H9 (cell line): ENCODE measurements around the gene C2CD2. TPM values are rescaled to one million over a fixed set of nuclear protein-coding genes. Genes with fewer than 3 reads are reported as not detected.
"Not testable (repeated sequence)": the region's sequence is repeated elsewhere in the genome, so short reads cannot be mapped to it uniquely, and the experiment has no call there.

Experiments used
- DNase-seq: peaks from one replicate; pipeline ENCODE4 v3.0.0-alpha.2; 2017
- H2AFZ ChIP-seq: one replicate; pipeline ENCODE4 v1.6.1; 2013; ENCODE audit warnings: mild to moderate bottlenecking, low read length, control low read depth, moderate library complexity
- H2AK5ac ChIP-seq: 2 replicates; pipeline ENCODE4 v1.6.1; 2013; ENCODE audit warnings: low read length, control low read depth, mixed read lengths; ENCODE audit not compliant: insufficient read length
- H2BK120ac ChIP-seq: one replicate; pipeline ENCODE4 v1.6.1; 2013; ENCODE audit warnings: low read depth, mild to moderate bottlenecking, low read length, control low read depth, inconsistent platforms; ENCODE audit not compliant: poor library complexity, severe bottlenecking
- H2BK12ac ChIP-seq: 2 replicates; pipeline ENCODE4 v1.6.1; 2013; ENCODE audit warnings: low read length, control low read depth, mixed read lengths, low read depth; ENCODE audit not compliant: insufficient read length
- H2BK15ac ChIP-seq: 2 replicates; pipeline ENCODE4 v1.6.1; 2013; ENCODE audit warnings: low read depth, low read length, control low read depth
- H2BK20ac ChIP-seq: one replicate; pipeline ENCODE4 v1.6.1; 2013; ENCODE audit warnings: low read depth, mild to moderate bottlenecking, low read length, control low read depth, inconsistent platforms; ENCODE audit not compliant: poor library complexity, severe bottlenecking
- H2BK5ac ChIP-seq: 2 replicates; pipeline ENCODE4 v1.6.1; 2013; ENCODE audit warnings: low read length, control low read depth, mixed read lengths; ENCODE audit not compliant: insufficient read length
- H3K14ac ChIP-seq: 2 replicates; pipeline ENCODE4 v1.6.1; 2013; ENCODE audit warnings: low read length, control low read depth; ENCODE audit not compliant: insufficient read depth
- H3K18ac ChIP-seq: 2 replicates; pipeline ENCODE4 v1.6.1; 2013; ENCODE audit warnings: low read depth, mild to moderate bottlenecking, mixed read lengths, low read length, control low read depth; ENCODE audit not compliant: insufficient read length
- H3K23ac ChIP-seq: 2 replicates; pipeline ENCODE4 v1.6.1; 2013; ENCODE audit warnings: low read length, control low read depth, mixed read lengths, low read depth; ENCODE audit not compliant: insufficient read length
- H3K23me2 ChIP-seq: 2 replicates; pipeline ENCODE4 v1.6.1; 2013; ENCODE audit warnings: low read depth, mild to moderate bottlenecking, mixed read lengths, low read length, control low read depth; ENCODE audit not compliant: insufficient read length, poor library complexity, severe bottlenecking
- H3K27ac ChIP-seq: 2 replicates; pipeline ENCODE4 v1.5.1; 2013; ENCODE audit warnings: low read length, control low read depth, mixed read lengths, low read depth; ENCODE audit not compliant: insufficient read length
- H3K27me3 ChIP-seq: 2 replicates; pipeline ENCODE4 v1.6.1; 2013; ENCODE audit warnings: low read length, control low read depth, inconsistent platforms; ENCODE audit not compliant: insufficient read depth
- H3K4ac ChIP-seq: 2 replicates; pipeline ENCODE4 v1.6.1; 2013; ENCODE audit warnings: low read depth, mild to moderate bottlenecking, control low read depth, inconsistent platforms, low read length, moderate library complexity
- H3K4me1 ChIP-seq: 2 replicates; pipeline ENCODE4 v1.6.1; 2013; ENCODE audit warnings: low read length, control low read depth, inconsistent platforms; ENCODE audit not compliant: insufficient read depth
- H3K4me2 ChIP-seq: 2 replicates; pipeline ENCODE4 v1.6.1; 2013; ENCODE audit warnings: low read length, control low read depth, mixed read lengths; ENCODE audit not compliant: insufficient read length, insufficient read depth
- H3K56ac ChIP-seq: 2 replicates; pipeline ENCODE4 v1.6.1; 2013; ENCODE audit warnings: low read depth, mild to moderate bottlenecking, mixed read lengths, low read length, control low read depth; ENCODE audit not compliant: insufficient read length
- H3K79me1 ChIP-seq: 2 replicates; pipeline ENCODE4 v1.6.1; 2013; ENCODE audit warnings: low read depth, mild to moderate bottlenecking, moderate library complexity, low read length, control low read depth, inconsistent platforms; ENCODE audit not compliant: insufficient read depth, poor library complexity, severe bottlenecking
- H3K79me2 ChIP-seq: 2 replicates; pipeline ENCODE4 v1.6.1; 2013; ENCODE audit warnings: low read length, control low read depth, inconsistent platforms; ENCODE audit not compliant: insufficient read depth
- H3K9ac ChIP-seq: 2 replicates; pipeline ENCODE4 v1.6.1; 2013; ENCODE audit warnings: low read length, control low read depth, mixed read lengths; ENCODE audit not compliant: insufficient read length; ENCODE audit errors: extremely low read depth
- H3K9me3 ChIP-seq: one replicate; pipeline ENCODE4 v1.6.1; 2013; ENCODE audit warnings: low read depth, low read length, inconsistent platforms; ENCODE audit not compliant: control insufficient read depth
- H3T11ph ChIP-seq: one replicate; pipeline ENCODE4 v1.6.1; 2013; ENCODE audit warnings: mild to moderate bottlenecking, low read length, control low read depth, inconsistent platforms
- H4K20me1 ChIP-seq: one replicate; pipeline ENCODE4 v1.6.1; 2013; ENCODE audit not compliant: control insufficient read depth, insufficient read length, insufficient read depth
- H4K5ac ChIP-seq: 2 replicates; pipeline ENCODE4 v1.6.1; 2013; ENCODE audit warnings: low read depth, mild to moderate bottlenecking, mixed read lengths, low read length, control low read depth; ENCODE audit not compliant: insufficient read length
- H4K8ac ChIP-seq: replicated peaks from 2 replicates; pipeline ENCODE4 v1.6.1; 2013; ENCODE audit warnings: low read length, control low read depth, mixed read lengths, low read depth; ENCODE audit not compliant: insufficient read length
- H4K91ac ChIP-seq: 2 replicates; pipeline ENCODE4 v1.6.1; 2013; ENCODE audit warnings: low read depth, mild to moderate bottlenecking, moderate library complexity, mixed read lengths, low read length, control low read depth; ENCODE audit not compliant: insufficient read length
- H3K27ac Mint-ChIP-seq, 3 experiments: 2 replicates in 2 of 3; 3 replicates in 1 of 3; pipeline ENCODE4 v1.8.0; 2020 to 2021; ENCODE audit warnings: mixed read lengths in 3 of 3, mild to moderate bottlenecking in 1 of 3, moderate library complexity in 1 of 3
- H3K27me3 Mint-ChIP-seq: 2 replicates; pipeline ENCODE4 v1.8.0; 2021; ENCODE audit warnings: low read depth, mild to moderate bottlenecking, moderate library complexity, mixed read lengths
- H3K36me3 Mint-ChIP-seq, 3 experiments: 2 replicates in 2 of 3; 3 replicates in 1 of 3; pipeline ENCODE4 v1.8.0; 2020 to 2021; ENCODE audit warnings: low read depth in 3 of 3, mixed read lengths in 3 of 3; ENCODE audit not compliant: insufficient read depth in 1 of 3
- H3K4me1 Mint-ChIP-seq, 2 experiments: 2 replicates each; pipeline ENCODE4 v1.8.0; 2020; ENCODE audit warnings: mixed read lengths in 2 of 2
- H3K4me3 Mint-ChIP-seq, 2 experiments: 2 replicates in 1 of 2; 3 replicates in 1 of 2; pipeline ENCODE4 v1.8.0; 2020 to 2021; ENCODE audit warnings: mild to moderate bottlenecking in 2 of 2, mixed read lengths in 2 of 2, moderate library complexity in 1 of 2
- H3K9me3 Mint-ChIP-seq, 2 experiments: 2 replicates in 1 of 2; 3 replicates in 1 of 2; pipeline ENCODE4 v1.8.0; 2020; ENCODE audit warnings: mild to moderate bottlenecking in 2 of 2, mixed read lengths in 2 of 2, moderate library complexity in 1 of 2
- WGBS: extraction: QIAGEN DNeasy Blood & Tissue Kit; methylation state at CpG from one replicate; pipeline ENCODE4 v1.1.7; 2013; ENCODE audit warnings: missing lambda C conversion rate, low lambda C conversion rate, mixed read lengths; ENCODE audit not compliant: insufficient read length; ENCODE audit errors: extremely low coverage; 5-methylcytosine and 5-hydroxymethylcytosine counted together
- total RNA-seq: library from RNA; stranded (reverse); gene quantifications from 2 replicates; pipeline ENCODE4 v1.2.1, GENCODE V29; 2021
- TF ChIP-seq, protein P1 (sequence below): fragments of 200-600 bp; sonication (generic); conservative IDR thresholded peaks from 3 replicates; pipeline ENCODE4 v1.8.0; 2021; ENCODE audit warnings: antibody characterized with exemption, mild to moderate bottlenecking

Gene C2CD2
- total RNA-seq, 1 experiment from 2014 or later = 14.6 TPM

DNA sequence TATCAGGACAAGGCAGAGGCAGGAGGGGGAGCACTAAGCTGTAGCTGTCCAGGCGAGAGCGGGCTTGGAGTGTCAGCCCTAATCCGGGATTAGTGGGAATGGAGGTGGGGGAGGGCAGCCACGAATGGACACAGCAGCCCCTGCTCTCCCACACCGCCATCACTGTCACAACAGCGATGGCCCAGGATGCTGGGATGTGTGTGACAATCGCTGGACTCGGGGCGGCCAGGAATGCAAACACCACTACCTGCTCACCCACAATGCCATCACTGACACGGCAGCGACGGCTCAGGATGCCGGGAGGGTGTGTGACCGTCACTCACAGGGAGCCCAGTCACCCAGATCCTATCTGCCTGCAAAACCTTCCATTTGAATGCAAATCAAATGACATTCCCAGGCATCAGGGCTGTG is 2.9 kb downstream of the C2CD2 start:
- Histone ChIP-seq H4K5ac (no peak overlapping the region), H2BK15ac (no peak overlapping the region), H3K9me3 (no peaks in the 10 kb centered on the region), H2BK5ac (no peak overlapping the region), H3K23me2 (peaks cover 16% of the 10 kb centered on the region), H2BK12ac (no peak overlapping the region), H2BK20ac (no peak overlapping the region), H3K18ac (no peak overlapping the region), H4K20me1 (no peaks in the 10 kb centered on the region), H3K27me3 (peaks cover 7% of the 10 kb centered on the region; the same call in 1 of the 2 replicates), H4K8ac (no peak overlapping the region), H3K9ac (no peak overlapping the region), H2BK120ac (no peak overlapping the region), H3K79me1 (no peaks in the 10 kb centered on the region), H3K79me2 (no peaks in the 10 kb centered on the region), H3K4ac (no peak overlapping the region), H3T11ph (no peak overlapping the region), H4K91ac (no peak overlapping the region), H3K4me1 (peaks cover 5% of the 10 kb centered on the region; the same call in 1 of the 2 replicates), H2AFZ (no peak overlapping the region), H3K4me2 (peak overlapping the region; percentile 32), H3K56ac (no peak overlapping the region), H3K14ac (peak overlapping the region; percentile 21; the same call in 1 of the 2 replicates), H3K27ac (no peak overlapping the region), H3K23ac (no peak overlapping the region), H2AK5ac (no peak overlapping the region)
- Mint-ChIP-seq H3K9me3 (no peaks in the 10 kb centered on the region; a peak in 2 of 5 replicates), H3K4me1 (peaks cover 46 to 48% of the 10 kb centered on the region in 2 experiments), H3K27ac (no peak overlapping the region), H3K4me3 (peak overlapping the region; percentile 36 to 78; a peak in 3 of 5 replicates), H3K27me3 (peaks cover 27% of the 10 kb centered on the region), H3K36me3 (peaks cover 0 to 5% (median 3%) of the 10 kb centered on the region in 3 experiments; a peak in 4 of 7 replicates)
- peak; percentile 51 for DNase-seq
- no CpG with 5 or more reads among the region's 14 CpGs for WGBS
- TF ChIP-seq, protein P1, sequence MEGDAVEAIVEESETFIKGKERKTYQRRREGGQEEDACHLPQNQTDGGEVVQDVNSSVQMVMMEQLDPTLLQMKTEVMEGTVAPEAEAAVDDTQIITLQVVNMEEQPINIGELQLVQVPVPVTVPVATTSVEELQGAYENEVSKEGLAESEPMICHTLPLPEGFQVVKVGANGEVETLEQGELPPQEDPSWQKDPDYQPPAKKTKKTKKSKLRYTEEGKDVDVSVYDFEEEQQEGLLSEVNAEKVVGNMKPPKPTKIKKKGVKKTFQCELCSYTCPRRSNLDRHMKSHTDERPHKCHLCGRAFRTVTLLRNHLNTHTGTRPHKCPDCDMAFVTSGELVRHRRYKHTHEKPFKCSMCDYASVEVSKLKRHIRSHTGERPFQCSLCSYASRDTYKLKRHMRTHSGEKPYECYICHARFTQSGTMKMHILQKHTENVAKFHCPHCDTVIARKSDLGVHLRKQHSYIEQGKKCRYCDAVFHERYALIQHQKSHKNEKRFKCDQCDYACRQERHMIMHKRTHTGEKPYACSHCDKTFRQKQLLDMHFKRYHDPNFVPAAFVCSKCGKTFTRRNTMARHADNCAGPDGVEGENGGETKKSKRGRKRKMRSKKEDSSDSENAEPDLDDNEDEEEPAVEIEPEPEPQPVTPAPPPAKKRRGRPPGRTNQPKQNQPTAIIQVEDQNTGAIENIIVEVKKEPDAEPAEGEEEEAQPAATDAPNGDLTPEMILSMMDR = no peak

DNA sequence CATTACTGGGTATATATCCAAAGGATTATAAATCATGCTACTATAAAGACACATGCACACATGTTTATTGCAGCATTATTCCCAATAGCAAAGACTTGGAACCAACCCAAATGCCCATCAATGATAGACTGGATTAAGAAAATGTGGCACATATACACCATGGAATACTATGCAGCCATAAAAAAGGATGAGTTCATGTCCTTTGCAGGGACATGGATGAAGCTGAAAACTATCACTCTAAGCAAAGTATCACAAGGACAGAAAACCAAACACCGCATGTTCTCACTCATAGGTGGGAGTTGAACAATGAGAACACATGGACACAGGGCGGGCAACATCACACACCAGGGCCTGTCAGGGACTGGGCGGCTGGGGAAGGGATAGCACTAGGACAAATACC is 4.2 kb downstream of the C2CD2 start:
- H4K20me1 ChIP-seq, H3K18ac ChIP-seq, H4K8ac ChIP-seq, H3K4me3 Mint-ChIP-seq, H3K14ac ChIP-seq, H2BK120ac ChIP-seq, H3K27ac ChIP-seq, H3K4me2 ChIP-seq, H3K56ac ChIP-seq, H2AFZ ChIP-seq, H4K91ac ChIP-seq, H3K9me3 ChIP-seq, H3K27ac Mint-ChIP-seq, H3K4me1 ChIP-seq, H3K79me1 ChIP-seq, H4K5ac ChIP-seq, H2BK5ac ChIP-seq, H2BK15ac ChIP-seq, H3K23ac ChIP-seq, H2BK12ac ChIP-seq, H2AK5ac ChIP-seq, H3K27me3 ChIP-seq, H3T11ph ChIP-seq, H3K9me3 Mint-ChIP-seq, H3K79me2 ChIP-seq, H2BK20ac ChIP-seq, DNase-seq, H3K4ac ChIP-seq, H3K9ac ChIP-seq, H3K36me3 Mint-ChIP-seq: not testable (repeated sequence)
- peaks cover 16% of the 10 kb centered on the region for H3K23me2 ChIP-seq
- H3K4me1 Mint-ChIP-seq = peaks cover 46 to 48% of the 10 kb centered on the region in 2 experiments
- WGBS = no CpG with 5 or more reads among the region's 3 CpGs
- peaks cover 25% of the 10 kb centered on the region for H3K27me3 Mint-ChIP-seq
